GM20000 (cell line): ENCODE results near the gene KIF5A.
A peak's percentile ranks its signal among the peaks of the same experiment; 100 is the strongest.

Source experiments
- DNase-seq: peaks from one replicate; pipeline ENCODE4 v3.0.0; 2012; ENCODE audit warnings: low spot score
- TF ChIP-seq, protein P1 (sequence below): IDR thresholded peaks from 2 replicates; pipeline ENCODE4 v1.5.1; 2012; ENCODE audit warnings: mild to moderate bottlenecking, control low read depth; ENCODE audit errors: extremely low read depth, missing control alignments

Gene KIF5A

GRCh38 chr12:57609781-57610553 is 60.1 kb downstream of the KIF5A start:
- TF ChIP-seq, protein P1, sequence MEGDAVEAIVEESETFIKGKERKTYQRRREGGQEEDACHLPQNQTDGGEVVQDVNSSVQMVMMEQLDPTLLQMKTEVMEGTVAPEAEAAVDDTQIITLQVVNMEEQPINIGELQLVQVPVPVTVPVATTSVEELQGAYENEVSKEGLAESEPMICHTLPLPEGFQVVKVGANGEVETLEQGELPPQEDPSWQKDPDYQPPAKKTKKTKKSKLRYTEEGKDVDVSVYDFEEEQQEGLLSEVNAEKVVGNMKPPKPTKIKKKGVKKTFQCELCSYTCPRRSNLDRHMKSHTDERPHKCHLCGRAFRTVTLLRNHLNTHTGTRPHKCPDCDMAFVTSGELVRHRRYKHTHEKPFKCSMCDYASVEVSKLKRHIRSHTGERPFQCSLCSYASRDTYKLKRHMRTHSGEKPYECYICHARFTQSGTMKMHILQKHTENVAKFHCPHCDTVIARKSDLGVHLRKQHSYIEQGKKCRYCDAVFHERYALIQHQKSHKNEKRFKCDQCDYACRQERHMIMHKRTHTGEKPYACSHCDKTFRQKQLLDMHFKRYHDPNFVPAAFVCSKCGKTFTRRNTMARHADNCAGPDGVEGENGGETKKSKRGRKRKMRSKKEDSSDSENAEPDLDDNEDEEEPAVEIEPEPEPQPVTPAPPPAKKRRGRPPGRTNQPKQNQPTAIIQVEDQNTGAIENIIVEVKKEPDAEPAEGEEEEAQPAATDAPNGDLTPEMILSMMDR, result no peak
- DNase-seq, result no peak

DNA sequence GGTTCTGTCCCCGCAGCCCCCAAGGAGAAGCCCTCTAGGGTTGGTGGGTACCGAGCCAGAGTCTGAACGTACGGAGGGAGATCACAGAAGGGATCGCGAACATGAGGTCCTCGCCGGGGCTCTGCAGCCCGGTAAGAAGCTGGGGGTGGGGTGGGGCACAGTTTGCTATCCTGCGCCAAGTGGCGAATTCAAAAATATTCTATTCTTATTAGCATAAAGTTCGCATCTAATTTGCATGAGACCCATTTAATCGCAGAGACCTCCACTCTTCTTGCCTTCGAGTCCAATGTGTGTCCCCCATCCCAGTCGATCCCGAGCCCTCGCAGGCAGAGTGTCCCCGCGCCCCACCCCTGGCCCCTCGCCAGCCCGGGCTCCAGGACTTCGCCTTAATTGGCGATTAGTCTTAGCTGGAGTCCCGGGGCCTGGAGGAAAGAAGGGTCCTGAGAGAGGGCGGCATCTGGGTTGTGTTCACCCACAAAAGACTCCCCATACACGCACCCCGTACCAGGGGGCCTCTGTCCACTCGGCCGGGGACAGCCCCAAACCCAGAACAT is 60.8 kb downstream of the KIF5A start:
- TF ChIP-seq, protein P1, result no peak
- DNase-seq, result peak; percentile 55

GRCh38 chr12:57611108-57611826 is 61.4 kb downstream of the KIF5A start, which contains the start of gene ARHGEF25:
ARHGEF25 (plus strand) TSS chr12:57611435; CDS start chr12:57611895, 460 bp downstream.
- peak; percentile 92 for DNase-seq
- TF ChIP-seq, protein P1, result no peak

DNA sequence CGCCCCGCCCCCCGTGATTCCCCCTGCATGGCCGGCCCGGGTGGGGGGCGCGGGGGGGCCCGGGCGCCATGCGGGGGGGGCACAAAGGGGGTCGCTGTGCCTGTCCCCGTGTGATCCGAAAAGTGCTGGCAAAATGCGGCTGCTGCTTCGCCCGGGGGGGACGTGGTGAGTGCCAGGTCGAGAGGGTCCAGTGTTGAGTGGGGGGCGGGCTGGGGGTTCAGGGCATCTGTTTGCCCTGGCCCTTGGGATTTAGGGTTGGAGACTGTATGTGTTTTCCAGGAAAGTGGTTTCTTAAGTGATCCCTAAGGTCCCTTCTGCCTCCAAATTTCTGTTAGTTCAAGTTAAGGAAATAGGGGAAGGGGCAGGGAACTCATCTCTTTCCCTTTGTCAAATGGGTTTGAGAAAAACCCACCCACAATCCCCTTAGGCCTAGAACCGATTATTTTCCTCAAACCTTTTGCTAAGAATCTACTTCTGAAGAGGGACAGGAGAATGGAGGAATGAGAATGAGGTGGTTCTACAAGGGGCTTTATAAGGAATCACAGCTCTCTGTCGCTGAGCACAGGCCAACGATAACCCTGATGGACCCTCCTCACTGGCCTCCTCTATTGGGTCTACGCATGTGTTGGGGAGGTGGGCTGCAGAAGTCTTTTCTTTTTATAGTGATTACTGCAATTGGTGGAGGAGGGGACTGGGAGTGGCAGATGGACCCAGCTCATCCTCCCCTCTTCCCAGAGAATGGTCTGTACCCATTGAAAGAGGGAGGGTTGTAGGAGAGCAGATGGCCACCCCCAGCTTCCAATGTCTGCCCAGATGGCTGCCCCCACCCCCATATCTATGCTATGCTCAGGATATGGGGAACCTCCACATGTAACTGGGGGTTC is 62.2 kb downstream of the KIF5A start:
- TF ChIP-seq, protein P1, result no peak
- DNase-seq, result peak; percentile 32

DNA sequence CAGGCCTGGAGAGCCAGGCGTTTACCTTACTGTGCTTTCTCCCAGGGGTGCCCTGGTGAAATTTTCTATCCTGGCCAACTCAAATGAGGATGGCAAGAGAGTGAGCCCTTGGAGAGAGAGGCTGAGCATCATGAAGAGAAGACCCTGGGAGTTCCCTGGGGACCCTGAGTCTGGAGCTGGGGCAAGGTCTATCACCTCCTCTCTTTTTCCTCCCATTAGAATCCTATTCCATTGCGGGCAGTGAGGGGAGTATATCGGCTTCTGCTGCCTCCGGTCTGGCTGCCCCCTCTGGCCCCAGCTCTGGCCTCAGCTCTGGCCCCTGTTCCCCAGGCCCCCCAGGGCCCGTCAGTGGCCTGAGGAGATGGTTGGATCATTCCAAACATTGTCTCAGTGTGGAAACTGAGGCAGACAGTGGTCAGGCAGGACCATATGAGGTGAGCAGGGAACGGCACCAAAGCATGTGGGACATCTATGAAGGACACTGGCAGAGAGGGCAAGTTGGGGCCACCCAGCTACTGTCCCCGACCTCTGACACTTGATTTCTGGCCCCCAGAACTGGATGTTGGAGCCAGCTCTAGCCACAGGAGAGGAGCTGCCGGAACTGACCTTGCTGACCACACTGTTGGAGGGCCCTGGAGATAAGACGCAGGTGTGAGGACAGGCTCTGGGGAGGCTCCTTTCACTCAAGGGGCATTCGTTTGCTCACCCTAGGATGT is 63.0 kb downstream of the KIF5A start:
- TF ChIP-seq, protein P1, result no peak
- DNase-seq, result peak; percentile 29

DNA sequence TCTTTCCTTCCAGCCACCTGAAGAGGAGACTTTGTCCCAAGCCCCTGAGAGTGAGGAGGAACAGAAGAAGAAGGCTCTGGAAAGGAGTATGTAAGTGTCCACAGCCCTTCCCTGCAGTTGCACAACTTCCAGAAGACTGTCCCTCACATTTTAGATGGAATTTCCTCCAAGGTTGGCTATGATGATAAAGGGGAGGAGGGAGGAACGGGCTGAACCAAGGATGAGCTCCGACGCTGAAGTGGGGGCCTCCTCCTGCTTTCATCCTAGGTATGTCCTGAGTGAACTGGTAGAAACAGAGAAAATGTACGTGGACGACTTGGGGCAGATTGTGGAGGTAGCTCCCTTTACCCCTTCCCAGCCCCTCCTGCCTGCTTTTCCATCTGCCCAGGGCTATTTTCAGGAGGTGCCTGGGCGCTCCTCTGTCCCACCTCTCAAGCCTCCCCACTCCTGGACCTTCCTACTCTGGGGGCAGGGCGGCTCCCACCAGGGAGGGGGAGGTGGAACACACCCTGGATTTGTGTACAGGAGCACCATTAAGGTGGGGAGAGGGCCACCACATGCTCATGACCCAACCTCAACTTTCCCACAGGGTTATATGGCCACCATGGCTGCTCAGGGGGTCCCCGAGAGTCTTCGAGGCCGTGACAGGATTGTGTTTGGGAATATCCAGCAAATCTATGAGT is 63.7 kb downstream of the KIF5A start:
- TF ChIP-seq, protein P1, result no peak
- peak; percentile 13 for DNase-seq
